H1 (cell line): Measurements from ENCODE around the gene BBS7. TPM values are rescaled to one million over a fixed set of nuclear protein-coding genes. Genes with fewer than 3 reads are reported as not detected.

Experiments
- CTCF ChIA-PET: fragments of 300-600 bp; sonication (Branson Sonifier 250); formaldehyde crosslinking; loops from one replicate; lab custom pipeline; 2021; ENCODE audit not compliant: partially characterized antibody; lab: Charles Lee
- POLR2A ChIA-PET: fragments of 300-600 bp; sonication (Branson Sonifier 250); formaldehyde crosslinking; loops from one replicate; lab custom pipeline; 2021; ENCODE audit warnings: inconsistent platforms; ENCODE audit not compliant: partially characterized antibody; lab: Charles Lee
- DNase-seq, 2 experiments: peaks; one replicate each; pipeline versions ENCODE4 v3.0.0 to v3.0.0-alpha.2; 2010 to 2022; ENCODE audit warnings: low spot score in 2 of 2, low read depth in 1 of 2, mixed read lengths in 1 of 2
- FAIRE-seq: peaks from 2 replicates; lab custom pipeline; 2011; peaks lifted over from hg19 to GRCh38; lab: Jason Lieb, UNC
- H2AFZ ChIP-seq: 2 replicates; pipeline ENCODE4 v1.8.1; 2012; ENCODE audit warnings: low read length, inconsistent platforms
- H2AK5ac ChIP-seq: 2 replicates; pipeline ENCODE4 v1.6.1; 2013; ENCODE audit warnings: low read depth, low read length
- H2BK120ac ChIP-seq: replicated peaks from 2 replicates; pipeline ENCODE3; 2013; ENCODE audit warnings: low read depth, low read length, inconsistent platforms
- H2BK12ac ChIP-seq: 2 replicates; pipeline ENCODE4 v1.6.1; 2013; ENCODE audit warnings: low read depth, low read length
- H2BK15ac ChIP-seq: 2 replicates; pipeline ENCODE4 v1.6.1; 2013; ENCODE audit warnings: low read length
- H2BK20ac ChIP-seq: 2 replicates; pipeline ENCODE4 v1.6.1; 2013; ENCODE audit warnings: low read length
- H2BK5ac ChIP-seq: 2 replicates; pipeline ENCODE4 v1.6.1; 2013; ENCODE audit warnings: low read depth, low read length
- H3K14ac ChIP-seq: 2 replicates; pipeline ENCODE4 v1.6.1; 2013; ENCODE audit warnings: inconsistent platforms; ENCODE audit not compliant: insufficient read length
- H3K18ac ChIP-seq: 2 replicates; pipeline ENCODE4 v1.6.1; 2013; ENCODE audit warnings: low read length; ENCODE audit errors: extremely low read depth
- H3K23ac ChIP-seq: 2 replicates; pipeline ENCODE4 v1.6.1; 2013; ENCODE audit warnings: inconsistent platforms; ENCODE audit not compliant: insufficient read length
- H3K23me2 ChIP-seq: 2 replicates; pipeline ENCODE4 v1.6.1; 2013; ENCODE audit warnings: low read depth, low read length
- H3K27ac ChIP-seq: 2 replicates; pipeline ENCODE4 v1.6.1; 2011; ENCODE audit warnings: low read depth, low read length, inconsistent platforms
- H3K27me3 ChIP-seq, 4 experiments: replicated peaks in 1 of 4; 1 replicate in 1 of 4; 2 replicates in 3 of 4; pipeline versions ENCODE4 v1.6.1 to v1.8.1; 2011 to 2013; ENCODE audit warnings: low read length in 3 of 4, mild to moderate bottlenecking in 3 of 4, inconsistent platforms in 2 of 4, mixed read lengths in 2 of 4, moderate library complexity in 1 of 4; ENCODE audit not compliant: control insufficient read depth in 3 of 4, insufficient read depth in 3 of 4; ENCODE audit errors: extremely low read depth in 1 of 4
- H3K36me3 ChIP-seq, 4 experiments: 2 replicates each; pipeline versions ENCODE4 v1.6.1 to v1.8.1; 2011 to 2013; ENCODE audit warnings: mild to moderate bottlenecking in 4 of 4, low read length in 3 of 4, moderate library complexity in 2 of 4, control low read depth in 1 of 4, inconsistent platforms in 1 of 4; ENCODE audit not compliant: insufficient read depth in 4 of 4, control insufficient read depth in 2 of 4
- H3K4ac ChIP-seq: replicated peaks from 2 replicates; pipeline ENCODE3; 2013; ENCODE audit warnings: low read length, low read depth, mixed read lengths, inconsistent platforms; ENCODE audit not compliant: insufficient read length
- H3K4me1 ChIP-seq, 4 experiments: replicated peaks in 1 of 4; 1 replicate in 1 of 4; 2 replicates in 3 of 4; pipeline versions ENCODE4 v1.6.1 to v1.8.1; 2011 to 2013; ENCODE audit warnings: low read length in 3 of 4, inconsistent platforms in 2 of 4, mixed read lengths in 1 of 4; ENCODE audit not compliant: insufficient read depth in 4 of 4, control insufficient read depth in 3 of 4
- H3K4me2 ChIP-seq, 2 experiments: 2 replicates each; pipeline versions ENCODE4 v1.6.1 to v1.8.1; 2011 to 2013; ENCODE audit warnings: low read depth in 2 of 2, low read length in 2 of 2, control low read depth in 1 of 2, inconsistent platforms in 1 of 2, mild to moderate bottlenecking in 1 of 2; ENCODE audit not compliant: insufficient read depth in 1 of 2
- H3K4me3 ChIP-seq, 4 experiments: fragments of 200-600, 300-600 bp in 1 of 4; sonication (generic), shearing (Covaris generic), sonication (Bioruptor Twin) in 1 of 4; 2 replicates each; pipeline versions ENCODE4 v1.5.1 to v1.8.1; 2011 to 2016; ENCODE audit warnings: low read length in 4 of 4, low read depth in 3 of 4, control low read depth in 2 of 4, inconsistent platforms in 2 of 4, mild to moderate bottlenecking in 2 of 4, mixed read lengths in 1 of 4, moderate library complexity in 1 of 4; ENCODE audit not compliant: insufficient read depth in 2 of 4; ENCODE audit errors: extremely low read depth in 1 of 4
- H3K56ac ChIP-seq: replicated peaks from 2 replicates; pipeline ENCODE3; 2013; ENCODE audit warnings: low read depth, mild to moderate bottlenecking, mixed read lengths, low read length, inconsistent platforms; ENCODE audit not compliant: insufficient read length
- H3K79me1 ChIP-seq: 2 replicates; pipeline ENCODE4 v1.6.1; 2013; ENCODE audit warnings: low read depth, low read length, control low read depth
- H3K79me2 ChIP-seq, 2 experiments: 2 replicates each; pipeline versions ENCODE4 v1.6.1 to v1.8.1; 2012 to 2013; ENCODE audit warnings: low read length in 2 of 2, mild to moderate bottlenecking in 2 of 2, inconsistent platforms in 1 of 2; ENCODE audit not compliant: insufficient read depth in 2 of 2, control insufficient read depth in 1 of 2
- H3K9ac ChIP-seq, 4 experiments: replicated peaks in 1 of 4; 1 replicate in 1 of 4; 2 replicates in 3 of 4; pipeline versions ENCODE4 v1.6.1 to v1.8.1; 2011 to 2013; ENCODE audit warnings: low read depth in 3 of 4, low read length in 3 of 4, control low read depth in 2 of 4, mild to moderate bottlenecking in 2 of 4, moderate library complexity in 2 of 4, inconsistent platforms in 1 of 4; ENCODE audit errors: extremely low read depth in 1 of 4
- H3K9me3 ChIP-seq, 2 experiments: 2 replicates each; pipeline versions ENCODE4 v1.6.1 to v1.8.1; 2012 to 2013; ENCODE audit warnings: mild to moderate bottlenecking in 2 of 2, moderate library complexity in 2 of 2, control low read depth in 1 of 2, inconsistent platforms in 1 of 2, low read depth in 1 of 2, low read length in 1 of 2, mixed read lengths in 1 of 2; ENCODE audit not compliant: insufficient read depth in 2 of 2
- H4K20me1 ChIP-seq, 2 experiments: replicated peaks in 1 of 2; 2 replicates each; pipeline versions ENCODE3 to v1.8.1; 2011 to 2013; ENCODE audit warnings: inconsistent platforms in 2 of 2, low read length in 2 of 2, mild to moderate bottlenecking in 1 of 2; ENCODE audit not compliant: insufficient read depth in 2 of 2, control insufficient read depth in 1 of 2
- H4K5ac ChIP-seq: 2 replicates; pipeline ENCODE4 v1.6.1; 2013; ENCODE audit warnings: low read length, low read depth, mixed read lengths, inconsistent platforms; ENCODE audit not compliant: insufficient read length
- H4K8ac ChIP-seq: 2 replicates; pipeline ENCODE4 v1.8.0; 2013; ENCODE audit warnings: mild to moderate bottlenecking, moderate library complexity, low read length, inconsistent platforms; ENCODE audit not compliant: insufficient read depth; ENCODE audit errors: extremely low read depth
- H4K91ac ChIP-seq: replicated peaks from 2 replicates; pipeline ENCODE3; 2013; ENCODE audit warnings: low read length, mixed read lengths, inconsistent platforms; ENCODE audit not compliant: insufficient read length
- ATF3 ChIP-seq: IDR thresholded peaks from 2 replicates; pipeline ENCODE4 v1.6.1; 2011; ENCODE audit warnings: low read depth, mild to moderate bottlenecking, low read length; ENCODE audit not compliant: insufficient read depth
- BCL11A ChIP-seq, 2 experiments: IDR thresholded peaks; one replicate each; pipeline ENCODE4 v1.6.1; 2011; ENCODE audit warnings: low read depth in 2 of 2, low read length in 2 of 2, mild to moderate bottlenecking in 2 of 2
- CHD1 ChIP-seq: IDR thresholded peaks from 2 replicates; pipeline ENCODE4 v1.6.1; 2012; ENCODE audit warnings: low read depth, low read length, improper control_type of control experiment
- CHD2 ChIP-seq: IDR thresholded peaks from 2 replicates; pipeline ENCODE4 v1.6.1; 2012; ENCODE audit warnings: low read length, improper control_type of control experiment
- CTBP2 ChIP-seq: IDR thresholded peaks from 2 replicates; pipeline ENCODE4 v1.7.0; 2011; ENCODE audit warnings: borderline replicate concordance, mild to moderate bottlenecking, moderate library complexity, mixed read lengths, low read length; ENCODE audit not compliant: insufficient read depth, insufficient read length
- HDAC6 ChIP-seq: IDR thresholded peaks from one replicate; pipeline ENCODE4 v1.7.1; 2012; ENCODE audit warnings: low read depth, mild to moderate bottlenecking, inconsistent platforms, low read length, moderate library complexity
- JUN ChIP-seq: IDR thresholded peaks from 2 replicates; pipeline ENCODE4 v1.6.1; 2011; ENCODE audit warnings: low read depth, mild to moderate bottlenecking, improper control_type of control experiment, low read length
- KDM5A ChIP-seq: fragments of 200-600 bp; IDR thresholded peaks from 2 replicates; pipeline ENCODE4 v1.7.1; 2012; ENCODE audit warnings: mild to moderate bottlenecking, low read length, inconsistent platforms, mixed read lengths
- NANOG ChIP-seq: IDR thresholded peaks from 2 replicates; pipeline ENCODE4 v1.6.1; 2011; ENCODE audit warnings: low read length, low read depth, mild to moderate bottlenecking, inconsistent platforms; ENCODE audit not compliant: insufficient read depth, poor library complexity, severe bottlenecking
- SRF ChIP-seq: IDR thresholded peaks from 2 replicates; pipeline ENCODE4 v1.6.1; 2011; ENCODE audit warnings: mild to moderate bottlenecking, low read depth, low read length, moderate library complexity
- TEAD4 ChIP-seq: IDR thresholded peaks from 2 replicates; pipeline ENCODE4 v1.6.1; 2012; ENCODE audit warnings: low read depth, low read length, inconsistent platforms, mixed read lengths
- WGBS, 2 experiments: shearing (Covaris generic) in 1 of 2; methylation state at CpG; one replicate each; pipeline versions ENCODE4 v1.1.6 to v1.1.7; 2013 to 2015; ENCODE audit warnings: low lambda C conversion rate in 2 of 2, mixed read lengths in 2 of 2, inconsistent platforms in 1 of 2, low coverage in 1 of 2, missing lambda C conversion rate in 1 of 2; ENCODE audit not compliant: insufficient replicate concordance in 2 of 2, insufficient coverage in 1 of 2, insufficient read length in 1 of 2; ENCODE audit errors: extremely low coverage in 1 of 2, missing lambda C conversion rate in 1 of 2; 5-methylcytosine and 5-hydroxymethylcytosine counted together
- polyA plus RNA-seq, 7 experiments: library from polyadenylated mRNA; depleted of rRNA in 3 of 7; stranded (reverse) in 5 of 7; unstranded in 2 of 7; fragments of >200 nt in 5 of 7; fragments of 200-250 nt in 2 of 7; gene quantifications; 1 replicate in 5 of 7; 2 replicates in 1 of 7; 4 replicates in 1 of 7; pipeline versions ENCODE4 v1.2.1 to v1.2.3, GENCODE V29; 2011 to 2013; ENCODE audit warnings: missing spikeins in 2 of 7, mixed read lengths in 2 of 7
- total RNA-seq: library from RNA; stranded (reverse); fragmentation: NEBNext Ultra II Directional; extraction: Animal tissue kit (Norgen Biotek cat#: 25700); gene quantifications from 2 replicates; pipeline ENCODE4 v1.2.1, GENCODE V29; 2021

BBS7 gene
- total and polyA plus RNA-seq, 2 of the 8 experiments (the other 6 are each of a cell fraction or from before 2014, with no cell fraction given), result 16.6 to 21.5 TPM

DNA sequence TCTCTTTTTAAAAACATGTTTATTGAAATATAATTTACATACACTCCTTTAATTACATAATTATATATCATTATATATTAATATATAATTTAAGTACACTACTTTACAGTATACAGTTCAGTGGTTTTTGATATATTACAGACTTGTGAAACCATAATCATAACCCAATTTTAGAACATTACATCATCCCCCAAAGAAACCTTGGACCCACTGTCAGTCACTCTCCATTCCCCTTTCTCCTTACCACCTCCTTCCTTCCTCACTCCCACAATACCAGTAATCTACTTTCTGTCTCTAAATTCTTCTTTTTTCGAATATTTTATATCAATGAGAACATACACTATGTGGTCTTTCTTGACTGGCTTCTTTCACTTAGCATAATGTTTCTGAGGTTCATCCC, 87.1 kb downstream of the BBS7 start:
- no peak overlapping the region for H3K4me3 ChIP-seq
- 84 to 100% methylated on average over 1 of the region's 1 CpG for WGBS, 2 experiments
- no peak overlapping the region for H2AK5ac ChIP-seq
- H3K4ac ChIP-seq, result no peak overlapping the region
- H3K18ac ChIP-seq, result no peak overlapping the region
- H2BK120ac ChIP-seq, result no peak overlapping the region
- no peak overlapping the region for H3K4me2 ChIP-seq
- H2AFZ ChIP-seq, result no peak overlapping the region
- CTCF ChIA-PET, result no interaction called here
- no peak overlapping the region for H3K27ac ChIP-seq
- no peak overlapping the region for H2BK12ac ChIP-seq
- no peak overlapping the region for H2BK15ac ChIP-seq
- H3K27me3 ChIP-seq, result peaks cover 0 to 2% (median 0%) of the 10 kb centered on the region in 4 experiments; a peak in 1 of 7 replicates
- H3K56ac ChIP-seq, result no peak overlapping the region
- TF ChIP-seq TEAD4, result no peak
- TF ChIP-seq CHD1, result no peak
- TF ChIP-seq NANOG, result no peak
- TF ChIP-seq BCL11A (IDR thresholded peaks at IDR 0.05; ENCODE audit: low read depth in 2 of 2, low read length in 2 of 2), result no peak
- no peak for TF ChIP-seq CHD2
- no peak for TF ChIP-seq HDAC6
- no peak for TF ChIP-seq ATF3
- TF ChIP-seq KDM5A, result no peak
- no peak for TF ChIP-seq SRF
- TF ChIP-seq CTBP2, result no peak
- TF ChIP-seq JUN, result no peak
- H3K23ac ChIP-seq, result no peak overlapping the region
- no peak overlapping the region for H2BK20ac ChIP-seq
- no peak overlapping the region for H3K14ac ChIP-seq
- H4K20me1 ChIP-seq, result no peaks in the 10 kb centered on the region
- H3K9me3 ChIP-seq, result no peaks in the 10 kb centered on the region
- no peaks in the 10 kb centered on the region for H3K36me3 ChIP-seq
- POLR2A ChIA-PET, result no interaction called here
- no peak overlapping the region for H4K5ac ChIP-seq
- no peak overlapping the region for H4K91ac ChIP-seq
- H3K23me2 ChIP-seq, result no peaks in the 10 kb centered on the region
- H3K79me2 ChIP-seq, result no peaks in the 10 kb centered on the region
- no peak for FAIRE-seq
- H3K4me1 ChIP-seq, result 0 out of 7 replicates have a peak, but pooled peaks cover 0 to 2% (median 0%) of the 10 kb centered on the region in 4 experiments
- DNase-seq, result no peak
- no peak overlapping the region for H3K9ac ChIP-seq
- H2BK5ac ChIP-seq, result no peak overlapping the region
- H4K8ac ChIP-seq, result no peak overlapping the region
- no peaks in the 10 kb centered on the region for H3K79me1 ChIP-seq
